NCI-H345 treated with DMSO at 0.1 percent for 48 hours (cell line): ENCODE measurements around the gene IRF8.

ENCODE experiments used
- DNase-seq: peaks from one replicate; lab custom pipeline; 2025; ENCODE audit not compliant: unreplicated experiment; lab: John Stamatoyannopoulos, UW

IRF8 gene

DNA sequence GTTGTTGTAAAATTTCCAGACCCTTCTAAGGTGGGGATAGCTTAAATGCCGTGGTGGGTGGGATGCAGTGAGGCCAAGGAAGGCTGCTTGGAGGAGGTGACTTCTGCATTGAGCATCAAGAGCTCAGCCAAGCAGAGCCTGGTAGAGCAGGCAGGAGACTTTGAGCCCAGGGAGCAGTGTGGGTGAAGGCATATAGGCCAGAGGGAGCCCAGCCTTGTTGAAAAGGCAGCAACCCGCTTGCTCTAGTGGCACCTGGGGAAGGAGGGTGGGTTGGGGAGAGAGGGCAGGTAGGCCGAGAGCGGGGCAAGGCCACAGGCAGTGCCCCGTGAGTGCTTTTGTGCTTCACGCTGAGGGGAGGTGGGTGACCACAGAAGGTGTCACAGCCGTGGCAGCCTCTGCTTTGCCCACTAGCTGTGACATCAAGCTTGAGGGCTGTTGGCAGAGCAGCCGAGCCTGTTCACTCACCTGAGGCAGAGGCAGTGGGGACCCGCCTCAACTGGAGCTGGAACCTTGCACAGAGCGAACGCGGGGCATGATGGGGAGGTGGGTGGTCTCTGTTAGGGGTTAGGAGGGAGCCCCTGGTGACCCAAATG, 56.1 kb downstream of the IRF8 start:
- no peak for DNase-seq

DNA sequence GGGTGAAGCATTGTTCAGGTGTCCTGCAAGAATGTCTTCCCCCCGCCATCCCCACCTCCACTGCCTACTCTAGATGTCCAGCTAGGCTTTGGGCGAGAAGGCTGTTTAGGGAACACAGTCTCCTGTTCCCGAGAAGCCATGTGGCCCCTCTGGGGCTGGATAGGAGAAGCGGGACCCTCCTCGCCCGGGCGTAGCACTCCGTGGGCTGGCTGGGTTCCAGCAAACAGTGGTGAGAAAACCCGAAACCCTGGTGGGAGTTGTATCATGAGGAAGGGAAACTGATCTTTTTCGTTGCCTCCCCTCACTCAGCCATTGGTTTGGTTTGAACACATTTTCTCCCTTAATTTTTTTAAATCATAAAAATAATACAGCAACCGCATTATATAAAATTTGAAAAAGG, 56.6 kb downstream of the IRF8 start:
- no peak for DNase-seq

GRCh38 chr16:85956426-85956825, 57.5 kb downstream of the IRF8 start:
- DNase-seq = no peak

DNA sequence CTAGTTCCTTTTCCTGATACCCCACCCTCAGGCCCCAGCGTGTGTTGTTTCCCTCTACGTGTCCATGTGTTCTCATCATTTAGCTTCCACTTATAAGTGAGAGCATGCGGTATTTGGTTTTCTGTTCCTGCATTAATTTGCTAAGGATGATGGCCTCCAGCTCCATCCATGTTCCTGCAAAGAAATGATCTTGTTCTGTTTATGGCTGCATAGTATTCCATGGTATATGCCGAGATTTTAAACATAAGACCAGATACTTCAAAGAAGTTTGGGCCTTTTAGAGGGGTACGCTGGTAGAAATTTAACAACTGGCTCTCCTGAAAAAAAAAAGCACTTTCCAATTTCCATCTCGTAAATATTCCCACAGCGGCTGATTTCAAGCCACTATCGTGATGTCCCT, 59.8 kb downstream of the IRF8 start:
- no peak for DNase-seq

DNA sequence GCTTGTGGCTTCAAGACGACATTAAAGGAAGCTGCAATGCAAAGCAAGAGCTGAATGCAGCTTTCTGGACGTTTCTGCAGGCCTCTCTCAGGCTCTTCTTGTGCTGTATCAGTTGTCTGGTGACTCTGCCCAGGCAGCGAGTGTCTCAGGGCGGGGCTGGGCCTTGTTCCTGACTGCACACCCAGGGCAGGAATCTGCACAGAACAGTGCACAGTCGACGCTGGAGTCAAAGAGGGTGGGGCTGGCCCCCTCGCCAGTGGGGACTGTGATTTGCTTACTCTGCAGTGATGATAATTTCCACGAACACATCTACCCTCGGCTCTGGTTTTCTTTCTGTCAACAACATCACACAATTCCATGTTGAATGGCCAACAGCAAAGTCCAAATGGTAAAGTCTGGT, 60.7 kb downstream of the IRF8 start:
- no peak for DNase-seq

- DNase-seq = no peak
Observed at GRCh38 chr16:85960486-85961046, 61.6 kb downstream of the IRF8 start.

GRCh38 chr16:85961988-85962915, 63.3 kb downstream of the IRF8 start:
- no peak for DNase-seq

- no peak for DNase-seq
Observed at GRCh38 chr16:85963753-85964285, 64.9 kb downstream of the IRF8 start.

DNA sequence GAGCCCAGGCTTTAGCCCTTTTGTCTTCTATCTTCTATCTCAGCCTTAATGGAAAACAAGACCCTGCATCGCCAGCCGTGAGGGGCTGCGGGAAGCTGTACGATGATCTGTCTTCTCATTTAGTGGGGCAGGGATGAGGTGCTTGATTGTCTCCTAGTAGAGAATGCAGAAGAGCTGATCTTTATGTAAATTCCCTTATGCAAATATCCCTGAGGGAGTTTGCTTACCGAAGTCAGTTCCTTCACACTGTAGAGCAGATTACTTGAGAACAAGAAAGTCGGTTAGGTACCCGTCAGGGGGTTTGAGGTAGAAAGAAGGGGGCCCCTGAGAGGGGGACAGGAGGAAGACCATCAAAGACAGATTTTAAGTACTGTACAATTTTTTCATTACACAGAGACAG, 66.2 kb downstream of the IRF8 start:
- DNase-seq = no peak

DNA sequence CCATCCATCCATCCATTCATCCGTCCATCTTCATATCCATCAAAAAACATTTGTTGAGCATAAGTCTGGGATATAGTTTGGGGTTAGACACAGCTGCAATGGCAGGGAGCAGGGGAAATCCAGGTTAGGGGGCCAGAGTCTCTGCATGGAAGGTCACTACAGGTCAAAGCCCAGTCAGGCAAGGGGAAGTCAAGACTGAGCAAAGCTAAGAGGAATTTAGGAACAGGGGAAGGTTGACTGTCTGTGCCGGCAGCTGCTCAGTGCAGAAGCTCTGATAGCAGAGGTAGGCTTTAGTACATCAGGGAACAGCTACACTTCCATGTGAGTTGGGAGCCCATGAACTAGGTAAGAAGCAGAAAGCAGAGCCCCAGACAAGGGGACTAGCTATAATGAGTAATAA, 68.1 kb downstream of the IRF8 start:
- DNase-seq = no peak

DNA sequence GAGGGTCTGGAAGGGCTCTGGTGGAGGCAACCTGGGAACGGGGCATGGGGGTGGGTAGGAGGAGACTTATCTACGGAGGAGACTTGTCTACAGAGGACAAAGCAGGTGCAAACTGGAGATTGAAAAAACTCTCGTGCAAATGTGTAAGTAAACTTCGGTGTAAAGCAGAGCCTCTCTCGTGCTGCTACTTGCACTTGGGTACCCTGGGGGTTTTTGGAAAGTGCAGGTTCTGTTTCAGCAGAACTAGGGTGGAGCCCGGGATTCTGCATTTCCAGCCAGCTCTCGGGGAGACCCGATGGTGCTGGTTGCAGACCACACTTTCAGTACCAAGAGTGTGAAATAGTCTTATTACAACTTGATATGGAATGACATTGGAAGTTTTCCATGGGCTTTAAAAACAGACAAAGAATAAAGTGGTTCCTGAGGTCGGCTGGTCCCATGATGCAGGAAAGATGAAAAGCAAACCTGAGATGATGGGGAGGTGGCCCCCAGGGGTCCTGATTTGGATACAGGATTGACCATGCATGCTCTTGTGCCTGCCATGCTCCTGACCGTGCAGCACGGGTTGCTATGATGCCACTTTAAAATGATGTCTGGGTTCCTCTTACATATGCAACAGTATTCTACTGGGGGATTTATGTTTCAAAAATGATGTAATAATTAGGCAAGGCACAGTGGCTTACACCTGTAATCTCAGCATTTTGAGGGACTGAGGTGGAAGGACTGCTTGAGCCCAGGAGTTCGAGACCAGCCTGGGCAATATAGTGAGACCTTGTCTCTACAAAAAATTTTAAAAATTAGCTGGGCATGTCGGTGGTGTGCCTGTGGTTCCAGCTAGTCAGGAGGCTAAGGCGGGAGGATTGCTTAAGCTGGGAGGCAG, 69.3 kb downstream of the IRF8 start:
- DNase-seq = no peak

DNA sequence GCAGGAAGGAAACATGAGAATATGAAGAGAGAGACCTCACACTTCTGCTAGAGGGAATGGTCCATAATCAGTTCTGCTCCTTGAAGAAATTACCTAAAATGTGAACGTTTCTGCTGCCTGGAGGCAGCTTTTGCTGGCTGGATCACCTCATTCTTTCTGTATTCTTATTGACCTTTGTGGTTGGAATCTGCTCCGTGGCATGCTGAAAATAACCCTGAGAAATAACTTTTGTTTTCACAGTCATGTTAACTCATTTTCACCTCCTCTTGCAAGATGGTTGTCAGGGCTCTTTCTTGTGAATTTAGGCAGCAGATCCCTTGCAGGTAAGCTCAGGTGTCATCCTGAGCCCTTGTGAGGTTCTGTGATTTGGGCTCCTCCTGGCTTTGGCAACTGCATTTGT, 70.2 kb downstream of the IRF8 start:
- DNase-seq = no peak

DNA sequence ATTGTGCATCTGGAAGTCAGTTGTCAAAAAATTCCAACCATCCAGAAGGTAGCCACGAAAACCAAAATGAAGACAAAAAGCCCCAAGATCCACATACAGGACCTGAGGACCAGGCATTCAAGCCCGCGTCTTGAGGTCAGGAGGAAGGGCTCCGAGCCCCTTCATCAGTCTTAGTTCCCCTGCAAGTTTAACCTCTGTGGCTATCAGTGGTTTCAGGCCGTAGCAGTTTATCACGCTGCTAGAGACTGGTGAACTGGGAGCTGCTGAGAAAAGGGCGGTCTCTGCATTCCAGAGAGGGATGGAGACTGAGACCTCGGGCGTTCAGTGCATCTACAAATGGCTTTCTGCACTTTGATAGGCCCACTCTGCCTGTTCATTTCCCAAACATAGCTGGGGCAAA, 70.6 kb downstream of the IRF8 start:
- no peak for DNase-seq

DNA sequence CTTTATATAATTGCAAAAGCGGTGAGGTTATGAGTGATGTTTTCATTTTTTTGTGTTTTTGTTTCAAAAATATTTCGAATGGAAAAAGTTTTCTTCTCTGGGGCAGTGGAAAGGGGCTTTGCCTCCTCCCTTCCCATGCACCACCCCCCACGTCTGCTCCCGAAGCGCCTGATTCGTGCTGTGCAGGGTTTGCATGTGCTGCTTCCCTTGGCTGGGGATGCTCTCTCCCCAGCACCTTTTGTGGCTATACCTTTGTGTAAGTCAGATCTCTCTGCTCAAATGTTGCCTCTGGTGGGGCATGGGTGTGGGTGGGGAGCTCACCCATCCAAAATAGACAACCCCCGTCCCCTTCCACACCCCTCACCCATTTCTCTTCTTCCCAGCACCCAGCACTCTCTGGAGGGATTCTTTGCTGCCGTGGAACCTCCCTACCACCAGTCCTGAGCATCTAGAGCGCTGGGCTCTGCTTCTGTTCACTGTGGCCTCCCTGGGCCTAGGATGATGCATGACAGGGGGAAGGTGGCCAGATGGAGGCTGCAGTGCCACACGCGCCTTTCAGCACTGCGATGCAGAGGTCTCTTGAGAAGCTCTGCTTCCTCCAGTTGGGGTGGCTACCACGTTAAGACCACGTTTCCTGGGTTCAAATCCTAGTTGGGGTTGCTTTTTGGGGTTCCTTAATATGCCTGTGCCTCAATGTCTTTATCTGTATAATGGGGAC, 71.2 kb downstream of the IRF8 start:
- no peak for DNase-seq

GRCh38 chr16:85970738-85971137, 71.8 kb downstream of the IRF8 start:
- no peak for DNase-seq
